GM20000 (cell line): ENCODE data around the gene PADI6.

Experiments
- DNase-seq: peaks from one replicate; pipeline ENCODE4 v3.0.0; 2012; ENCODE audit warnings: low spot score
- CTCF ChIP-seq: IDR thresholded peaks from 2 replicates; pipeline ENCODE4 v1.5.1; 2012; ENCODE audit warnings: mild to moderate bottlenecking, control low read depth; ENCODE audit errors: extremely low read depth, missing control alignments

PADI6 gene

GRCh38 chr1:17371896-17372295, at the start of gene PADI6:
PADI6 (plus strand) TSS chr1:17372196; CDS start chr1:17372246, 50 bp downstream.
- no peak for TF ChIP-seq CTCF
- no peak for DNase-seq

GRCh38 chr1:17328855-17329254, 43.1 kb upstream of the PADI6 start:
- DNase-seq = no peak
- no peak for TF ChIP-seq CTCF

- TF ChIP-seq CTCF = no peak
- no peak for DNase-seq
These were observed 42.4 kb upstream of the PADI6 start for GRCh38 chr1:17329610-17330009.

GRCh38 chr1:17330856-17331255, 41.1 kb upstream of the PADI6 start:
- no peak for DNase-seq
- TF ChIP-seq CTCF = no peak

GRCh38 chr1:17333081-17333480, 38.9 kb upstream of the PADI6 start:
- no peak for DNase-seq
- no peak for TF ChIP-seq CTCF

- peak; percentile 61 for DNase-seq
- TF ChIP-seq CTCF = peak; percentile 70
These were observed 35.9 kb upstream of the PADI6 start for GRCh38 chr1:17335821-17336710.

GRCh38 chr1:17338706-17339493, 33.1 kb upstream of the PADI6 start:
- DNase-seq = no peak
- TF ChIP-seq CTCF = no peak
